Adrenal gland (tissue), 5 donors: ENCODE measurements around the gene ZFHX3.

Source experiments
- POLR2A ChIP-seq, 2 donors: fragments of 450-650 bp; IDR thresholded peaks; one replicate each; pipeline ENCODE4 v1.6.1; 2017; ENCODE audit warnings: antibody characterized with exemption in 2 of 2, mild to moderate bottlenecking in 2 of 2, moderate library complexity in 1 of 2
- TF ChIP-seq, protein P1 (sequence below), 6 experiments: fragments of 450-650 bp in 4 of 6; fragments of 200-600 bp in 2 of 6; sonication (generic) in 1 of 6; IDR thresholded peaks; 1 replicate in 5 of 6; 2 replicates in 1 of 6; pipeline versions ENCODE4 v1.5.1 to v1.8.0; 2016 to 2021; ENCODE audit warnings: antibody characterized with exemption in 6 of 6, mild to moderate bottlenecking in 2 of 6, moderate library complexity in 1 of 6
- donor health status: DM: no; HTN: no; CAD: no.

DNA sequence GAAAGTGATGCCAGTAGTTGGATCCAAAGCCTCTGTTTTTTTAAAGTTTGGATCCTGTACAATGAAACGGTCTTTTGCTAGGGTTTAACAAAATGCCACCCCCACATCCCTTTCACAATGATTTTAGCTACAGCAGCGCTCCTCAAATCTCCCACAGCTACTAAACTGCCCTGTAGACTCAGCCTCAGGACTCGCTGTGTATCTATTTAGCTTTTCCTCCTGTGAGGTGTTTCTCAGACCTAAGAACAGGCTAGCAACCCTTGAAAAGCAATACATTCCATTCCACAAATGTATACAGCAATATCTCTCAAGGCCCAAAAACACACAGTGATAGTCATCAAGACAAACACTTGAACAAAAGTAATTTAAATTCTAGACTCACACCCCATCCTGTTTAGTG is 206.4 kb downstream of the ZFHX3 start:
- TF ChIP-seq POLR2A (IDR thresholded peaks at IDR 0.05) = no peak
- TF ChIP-seq, protein P1, sequence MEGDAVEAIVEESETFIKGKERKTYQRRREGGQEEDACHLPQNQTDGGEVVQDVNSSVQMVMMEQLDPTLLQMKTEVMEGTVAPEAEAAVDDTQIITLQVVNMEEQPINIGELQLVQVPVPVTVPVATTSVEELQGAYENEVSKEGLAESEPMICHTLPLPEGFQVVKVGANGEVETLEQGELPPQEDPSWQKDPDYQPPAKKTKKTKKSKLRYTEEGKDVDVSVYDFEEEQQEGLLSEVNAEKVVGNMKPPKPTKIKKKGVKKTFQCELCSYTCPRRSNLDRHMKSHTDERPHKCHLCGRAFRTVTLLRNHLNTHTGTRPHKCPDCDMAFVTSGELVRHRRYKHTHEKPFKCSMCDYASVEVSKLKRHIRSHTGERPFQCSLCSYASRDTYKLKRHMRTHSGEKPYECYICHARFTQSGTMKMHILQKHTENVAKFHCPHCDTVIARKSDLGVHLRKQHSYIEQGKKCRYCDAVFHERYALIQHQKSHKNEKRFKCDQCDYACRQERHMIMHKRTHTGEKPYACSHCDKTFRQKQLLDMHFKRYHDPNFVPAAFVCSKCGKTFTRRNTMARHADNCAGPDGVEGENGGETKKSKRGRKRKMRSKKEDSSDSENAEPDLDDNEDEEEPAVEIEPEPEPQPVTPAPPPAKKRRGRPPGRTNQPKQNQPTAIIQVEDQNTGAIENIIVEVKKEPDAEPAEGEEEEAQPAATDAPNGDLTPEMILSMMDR (IDR thresholded peaks at IDR 0.05) = no peak
